IPS-NIHi11 (cell line): ENCODE data around the gene EID2B.

ENCODE experiments used
- DNase-seq: peaks from one replicate; pipeline ENCODE4 v3.0.0; 2012; ENCODE audit warnings: mixed read lengths, low spot score

Gene EID2B

DNA sequence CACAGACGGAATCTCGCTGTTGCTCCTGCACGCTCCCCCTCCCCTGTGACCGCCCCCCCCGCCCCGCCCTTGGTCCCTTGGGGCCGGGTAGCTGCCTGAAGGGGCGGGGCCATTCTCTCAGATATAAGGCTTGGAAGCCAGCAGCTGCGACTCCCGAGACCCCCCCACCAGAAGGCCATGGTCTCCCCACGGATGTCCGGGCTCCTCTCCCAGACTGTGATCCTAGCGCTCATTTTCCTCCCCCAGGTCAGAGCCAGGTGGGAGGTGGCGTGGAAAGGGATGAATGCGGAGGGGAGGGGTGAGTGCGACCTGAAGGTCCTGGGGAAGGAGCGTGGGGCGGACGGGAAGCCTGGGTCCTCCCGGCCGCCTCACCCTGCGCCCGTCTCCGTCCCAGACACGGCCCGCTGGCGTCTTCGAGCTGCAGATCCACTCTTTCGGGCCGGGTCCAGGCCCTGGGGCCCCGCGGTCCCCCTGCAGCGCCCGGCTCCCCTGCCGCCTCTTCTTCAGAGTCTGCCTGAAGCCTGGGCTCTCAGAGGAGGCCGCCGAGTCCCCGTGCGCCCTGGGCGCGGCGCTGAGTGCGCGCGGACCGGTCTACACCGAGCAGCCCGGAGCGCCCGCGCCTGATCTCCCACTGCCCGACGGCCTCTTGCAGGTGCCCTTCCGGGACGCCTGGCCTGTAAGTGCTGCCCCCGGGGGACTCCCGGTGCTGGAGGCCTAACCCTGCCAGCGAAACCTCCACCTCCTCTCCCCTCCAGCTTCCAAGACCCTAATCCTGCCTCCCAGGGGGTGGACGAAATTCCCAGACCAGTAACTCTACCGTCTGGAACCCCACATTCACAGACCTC is 33.6 kb downstream of the EID2B start, which contains the start of gene DLL3:
Gene DLL3, plus strand, starts transcription at position 150 of the 845 bp plus-strand sequence. Its CDS starts 28 bp downstream, at position 178.
- DNase-seq, result peak; percentile 45

DNA sequence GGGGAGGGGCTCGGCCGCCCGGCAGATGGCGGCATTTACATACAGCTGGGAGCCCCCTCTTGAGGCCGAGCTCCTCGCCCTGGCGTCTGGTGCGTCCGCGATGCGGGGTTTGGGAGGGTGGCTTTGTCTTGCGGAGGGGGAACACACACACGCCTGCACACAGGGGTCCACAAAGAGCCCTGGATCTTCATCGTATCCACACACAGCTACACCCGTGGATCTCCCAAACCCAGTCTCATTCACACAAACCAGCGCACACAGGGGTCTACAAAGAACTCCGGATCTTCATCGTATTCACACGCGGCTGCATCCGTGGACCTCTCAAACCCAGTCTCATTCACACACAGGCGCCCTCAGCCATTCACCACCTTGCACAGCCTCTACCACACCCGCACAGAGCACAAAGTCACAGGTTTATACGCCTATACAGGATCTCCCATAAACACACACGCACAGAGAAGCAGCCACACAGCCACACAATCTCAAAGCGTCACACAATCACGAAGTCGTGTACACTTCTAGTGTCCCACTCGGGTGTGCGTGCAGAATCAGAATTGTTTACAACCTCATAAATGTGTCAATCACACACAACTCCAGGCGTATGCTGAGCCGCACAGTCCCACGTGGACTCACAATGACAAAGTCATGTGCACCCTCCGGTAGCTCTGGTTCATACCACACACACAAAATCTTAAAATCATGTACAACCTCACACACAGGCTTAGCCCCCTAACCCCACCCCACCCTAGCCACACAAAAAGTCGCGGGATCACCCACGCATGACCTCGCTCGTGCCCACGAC is 34.5 kb downstream of the EID2B start:
- peak; percentile 81 for DNase-seq

DNA sequence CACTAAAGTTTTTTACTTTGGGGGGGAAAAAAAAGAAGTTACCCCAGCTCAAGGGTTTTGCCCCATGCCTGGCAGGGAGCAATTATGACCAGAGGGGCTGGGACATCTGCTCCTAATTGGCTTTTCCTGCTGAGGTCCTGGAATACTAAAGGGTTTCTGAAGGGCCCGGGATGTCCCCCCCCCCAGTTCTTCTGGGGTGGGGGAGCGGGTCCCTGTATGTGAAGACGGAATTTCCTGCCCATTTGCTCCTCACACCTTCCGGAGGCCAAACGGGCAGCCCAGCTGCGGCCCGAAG is 35.0 kb downstream of the EID2B start:
- DNase-seq, result no peak

DNA sequence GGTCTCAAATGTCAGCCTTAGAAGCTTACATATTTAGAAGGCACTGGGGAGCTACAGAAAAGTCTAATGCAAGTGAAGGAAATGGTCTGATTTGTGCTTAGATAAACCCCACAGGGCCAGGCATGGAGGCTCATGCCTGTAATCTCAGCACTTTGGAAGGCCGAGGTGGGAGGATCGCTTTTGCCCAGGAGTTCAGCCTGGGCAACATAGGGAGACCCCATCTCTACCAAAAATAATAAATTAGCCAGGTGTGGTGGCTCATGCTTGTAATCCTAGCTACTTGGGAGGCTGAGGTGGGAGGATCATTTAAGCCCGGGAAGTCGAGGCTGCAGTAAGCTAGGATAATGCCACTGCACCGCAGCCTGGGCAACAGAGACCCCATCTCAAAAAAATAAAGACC is 36.6 kb downstream of the EID2B start:
- DNase-seq, result no peak

DNA sequence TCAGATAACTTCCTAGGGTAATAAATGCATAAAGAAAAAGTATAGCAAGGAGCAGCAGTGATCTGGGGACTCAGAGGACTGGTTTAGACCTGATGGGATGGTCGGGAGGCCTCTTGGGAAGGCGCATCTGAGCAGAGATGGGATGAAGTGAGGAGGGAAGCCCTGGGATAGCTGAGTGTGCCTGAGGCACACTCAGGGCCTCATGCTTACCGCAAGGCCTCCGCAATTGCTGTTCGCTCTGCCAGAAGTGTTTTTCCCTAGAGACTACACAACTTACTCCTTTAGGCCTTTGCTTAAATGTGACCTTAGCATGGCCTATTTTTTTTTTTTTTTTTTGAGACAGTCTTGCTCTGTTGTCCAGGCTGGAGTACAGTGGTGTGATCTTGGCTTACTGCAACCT is 38.0 kb downstream of the EID2B start:
- no peak for DNase-seq

DNA sequence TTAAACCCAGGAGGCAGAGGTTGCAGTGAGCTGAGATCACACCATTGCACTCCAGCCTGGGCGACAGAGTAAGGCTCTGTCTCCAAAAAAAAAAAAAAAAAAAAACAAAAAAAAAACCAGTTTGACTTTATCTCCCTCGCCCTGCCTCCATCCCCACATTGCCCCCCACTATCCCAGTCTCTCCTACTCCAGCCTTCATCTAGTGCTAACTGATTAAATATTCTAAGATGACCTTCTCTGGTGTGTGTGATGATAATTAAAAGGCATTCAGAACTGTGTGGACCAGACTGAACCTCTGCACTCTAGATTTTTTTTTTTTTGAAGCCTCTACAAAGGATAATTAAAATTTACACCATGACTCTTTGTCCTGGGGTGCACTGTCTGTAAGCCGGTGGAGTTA is 39.9 kb downstream of the EID2B start:
- DNase-seq, result no peak

DNA sequence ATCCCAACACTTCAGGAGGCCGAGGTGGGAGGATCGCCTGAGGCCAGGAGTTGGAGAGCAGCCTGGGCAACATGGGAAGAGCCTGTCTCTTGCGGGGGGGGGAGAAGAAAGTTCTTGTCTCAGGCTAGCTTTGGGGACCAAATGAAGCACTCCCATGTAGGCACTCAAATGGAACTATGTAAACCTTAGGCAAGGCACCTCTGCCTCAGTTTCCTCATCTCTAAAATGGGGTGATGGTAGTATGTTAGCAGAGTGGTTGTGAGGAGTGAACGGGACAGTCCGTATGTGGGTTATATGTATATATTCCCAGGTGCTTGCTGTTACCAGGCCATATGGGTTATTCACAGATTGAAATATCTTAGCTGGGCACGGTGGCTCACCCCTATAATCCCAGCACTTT is 40.4 kb downstream of the EID2B start:
- no peak for DNase-seq

DNA sequence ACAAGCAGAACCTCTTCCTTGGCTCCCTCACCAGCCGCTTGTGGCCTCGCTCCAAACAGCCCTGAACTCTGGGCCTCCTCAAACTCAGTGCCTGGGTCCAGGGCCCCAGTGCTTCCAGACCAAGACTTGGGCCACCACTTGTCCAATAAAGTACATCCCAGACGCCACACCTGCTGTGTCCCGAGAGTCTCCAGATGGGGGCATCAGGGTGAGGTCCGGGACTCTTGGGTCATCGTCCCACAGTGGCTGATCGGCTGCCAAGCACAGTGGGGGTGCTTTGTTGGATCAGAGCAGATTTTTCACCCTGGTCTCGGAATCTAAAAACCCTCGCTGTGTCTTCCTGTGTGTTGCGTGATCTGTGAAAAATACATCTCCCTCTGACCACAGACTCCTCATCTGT is 42.9 kb downstream of the EID2B start:
- no peak for DNase-seq

DNA sequence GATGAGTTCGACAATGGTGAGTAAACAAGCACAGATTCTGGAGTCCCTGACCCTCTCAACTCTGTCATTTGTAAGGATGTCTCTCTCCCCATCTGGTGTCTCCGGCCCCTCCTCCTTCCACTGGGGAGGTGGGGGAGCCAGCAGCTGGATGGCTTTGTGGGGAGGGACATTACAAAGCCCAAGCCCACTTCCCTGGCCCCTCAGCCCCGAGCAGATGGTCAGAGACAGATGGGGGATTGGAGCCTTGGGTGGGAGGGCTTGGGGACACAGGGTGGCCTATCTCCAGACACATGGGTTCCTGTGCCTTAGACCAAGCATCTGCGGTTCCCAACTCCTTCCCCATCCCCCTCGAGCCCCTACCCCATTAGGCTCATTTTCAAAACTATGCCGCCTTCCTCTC is 49.5 kb downstream of the EID2B start:
- no peak for DNase-seq

DNA sequence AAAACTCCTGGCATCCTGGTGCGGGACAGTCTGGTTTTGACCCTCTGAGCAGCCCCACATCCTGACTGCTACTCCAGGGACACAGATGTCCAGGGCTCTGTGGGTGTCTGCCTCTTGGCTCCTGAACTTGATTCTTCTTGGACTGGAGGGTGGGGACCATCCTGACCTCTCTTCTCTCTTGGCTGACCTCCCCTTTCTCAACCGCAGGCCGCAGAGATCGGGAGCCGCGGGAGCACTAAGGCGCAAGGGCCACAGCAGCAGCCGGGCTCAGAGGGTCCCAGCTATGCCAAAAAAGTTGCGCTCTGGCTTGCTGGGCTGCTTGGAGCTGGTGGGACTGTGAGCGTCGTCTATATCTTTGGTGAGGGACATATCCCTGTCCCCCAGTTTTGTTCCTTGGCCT is 51.0 kb downstream of the EID2B start:
- DNase-seq, result no peak

DNA sequence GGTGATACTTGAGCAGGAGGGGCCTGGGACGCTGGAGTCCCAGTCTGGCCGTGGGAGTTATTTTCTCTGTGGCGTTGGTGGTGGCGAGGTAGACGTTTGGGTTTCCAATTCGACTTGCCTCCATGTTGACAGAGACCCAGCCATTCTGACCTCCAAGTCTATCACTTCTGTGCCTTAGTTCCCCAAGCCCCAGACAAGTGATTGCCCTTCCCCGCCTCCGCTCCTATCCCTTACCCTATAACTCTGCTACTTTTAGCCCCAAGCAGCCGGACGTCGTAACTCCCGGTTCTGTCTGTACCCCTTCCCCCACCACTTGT is 51.5 kb downstream of the EID2B start:
- no peak for DNase-seq
